Hematopoietic multipotent progenitor cell treated with erythropoietin and hydrocortisone succinate and interleukin-3 and kit ligand, for 6 days (in vitro differentiated cells): Measurements from ENCODE around the gene HPX.

Source experiments
- DNase-seq: peaks from one replicate; pipeline ENCODE4 v3.0.0-alpha.2; 2015

Gene HPX

DNA sequence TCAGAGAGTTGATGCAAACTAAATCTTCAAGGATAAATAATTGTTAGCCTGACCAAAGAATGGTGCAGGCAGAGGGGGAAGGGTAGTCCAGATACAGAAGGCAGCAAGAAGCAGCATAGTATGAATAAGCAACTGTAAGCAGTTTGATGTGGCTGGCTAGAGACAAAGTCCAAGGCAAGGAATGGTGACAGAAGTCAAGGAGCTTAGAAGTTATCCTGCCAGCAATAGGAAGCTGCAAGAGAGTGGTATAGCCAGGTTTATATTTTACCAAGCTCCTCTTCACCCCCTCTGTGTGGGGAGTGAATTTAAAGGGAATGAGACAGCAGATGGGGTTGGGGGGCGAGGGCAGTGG lies 18.3 kb upstream of the HPX start:
- no peak for DNase-seq

DNA sequence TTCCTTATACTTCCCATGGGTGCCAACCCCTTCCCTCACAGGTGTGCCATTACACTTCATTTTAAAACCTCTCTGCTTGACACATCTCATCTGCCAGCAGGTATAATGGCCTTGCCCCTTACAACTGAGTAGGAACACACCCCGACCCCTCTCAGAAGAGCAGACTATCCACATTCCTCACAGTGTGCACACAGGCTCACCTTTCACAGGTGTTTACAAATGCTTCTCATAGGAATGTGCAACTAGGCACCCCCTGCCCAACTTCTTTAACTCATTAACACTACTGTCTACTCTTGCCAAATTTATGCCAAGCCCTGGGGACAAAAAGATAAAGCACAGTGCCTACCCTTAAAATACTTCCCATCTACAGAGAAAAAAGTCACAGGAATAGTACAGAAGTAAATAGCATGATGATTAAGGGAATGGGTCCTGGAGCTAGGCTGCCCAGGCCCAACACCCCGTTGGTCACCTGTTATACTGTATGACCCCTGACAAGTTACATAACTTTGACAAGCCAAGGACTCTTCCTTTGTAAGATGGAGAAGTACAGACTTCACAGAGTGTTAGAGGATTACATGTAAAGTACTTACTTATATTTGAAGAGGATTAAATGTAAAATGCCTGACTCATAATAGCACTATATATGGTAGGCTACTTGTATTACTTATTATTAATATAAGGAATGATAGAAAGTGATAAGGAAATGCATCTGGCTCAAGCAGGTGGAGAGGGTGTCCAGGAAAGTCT lies 17.7 kb upstream of the HPX start:
- DNase-seq = no peak

DNA sequence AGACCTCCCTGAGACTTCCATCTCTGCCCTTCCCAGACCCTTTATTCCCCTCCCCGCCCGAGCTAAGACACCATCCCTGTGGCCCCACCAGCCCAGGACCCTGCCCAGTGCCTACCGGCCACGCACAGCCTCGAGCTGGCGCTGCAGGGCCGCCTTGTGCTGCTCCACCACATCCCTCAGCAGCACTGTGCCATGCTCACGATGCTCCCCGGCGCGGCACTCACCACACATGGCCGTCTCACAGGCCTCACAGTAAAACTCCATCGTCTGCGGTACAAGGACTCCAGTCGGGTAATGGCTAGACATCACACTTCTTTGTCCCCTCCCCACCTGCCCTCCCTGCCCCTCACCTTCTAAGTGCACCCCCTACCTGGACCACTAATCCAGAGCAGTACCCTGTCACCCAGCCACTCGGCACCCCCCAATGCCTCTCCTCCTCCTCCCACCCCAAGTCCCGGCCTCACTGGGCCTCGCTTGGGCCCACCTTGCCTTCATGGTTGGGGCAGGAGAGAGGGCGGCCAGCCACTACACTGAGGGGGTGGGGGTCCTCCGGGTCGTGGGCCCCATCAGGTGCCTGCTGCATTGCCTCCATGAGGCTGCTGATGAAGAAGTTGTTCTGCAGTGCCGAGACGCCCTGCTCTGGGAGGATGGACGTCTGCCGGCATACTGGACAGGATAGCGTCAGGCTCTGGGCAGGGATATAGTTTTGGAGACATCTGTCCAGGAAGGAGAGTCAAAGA lies 17.0 kb upstream of the HPX start:
- DNase-seq = no peak

DNA sequence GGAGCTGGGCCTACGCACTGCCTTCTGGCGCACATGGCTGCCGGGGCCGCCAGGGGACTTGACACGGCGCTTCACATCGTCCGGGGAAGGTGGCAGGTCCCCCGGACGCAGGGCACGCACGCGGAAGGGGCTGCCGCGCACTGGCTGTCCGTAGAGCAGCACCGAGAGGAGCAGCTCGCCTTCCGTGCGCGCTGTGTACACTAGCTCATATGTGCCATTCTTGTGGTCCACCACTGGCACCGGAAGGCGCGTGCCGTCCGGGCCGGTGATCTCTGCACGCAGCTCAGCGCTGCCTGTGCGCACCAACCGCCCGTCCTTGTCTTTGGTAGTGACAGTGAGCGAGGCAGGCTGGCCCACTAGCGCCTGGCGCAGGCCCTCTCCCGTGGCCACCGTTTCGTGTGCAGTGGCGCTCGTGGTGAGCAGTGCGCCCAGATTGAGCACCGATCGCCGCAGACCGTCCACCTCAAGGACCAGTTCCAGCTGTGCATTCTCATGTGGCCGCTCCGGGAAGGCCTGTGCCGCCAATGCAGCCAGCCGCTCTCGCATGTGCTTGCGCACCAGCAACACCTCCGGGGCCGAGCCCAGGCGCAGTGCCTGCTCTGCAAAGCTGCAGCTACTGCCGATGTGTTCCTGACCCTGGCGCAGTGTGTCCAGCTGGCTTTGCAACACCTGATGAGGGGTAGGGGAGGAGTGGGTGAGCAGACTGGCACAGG lies 15.7 kb upstream of the HPX start:
- DNase-seq = no peak

DNA sequence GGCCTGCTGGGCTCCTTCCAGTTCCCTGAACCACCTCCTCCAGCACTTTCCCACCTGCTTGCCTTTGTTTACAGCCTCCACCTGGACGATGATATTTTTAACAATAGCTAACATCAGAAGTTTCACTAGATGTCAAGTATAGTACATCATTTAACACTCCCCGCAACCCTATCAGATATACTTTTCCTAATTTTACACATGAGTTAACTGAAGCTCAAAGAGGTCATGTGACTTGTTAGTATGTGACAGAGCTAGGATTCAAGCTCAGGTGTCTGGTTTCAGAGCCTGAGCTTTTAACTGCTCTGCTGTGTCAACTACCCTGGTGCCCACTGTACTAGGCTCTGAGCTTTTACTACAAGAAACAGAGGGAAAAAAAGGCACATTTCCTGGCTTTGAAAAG lies 14.3 kb upstream of the HPX start:
- no peak for DNase-seq

- no peak for DNase-seq
Observed at GRCh38 chr11:6453152-6453551, 12.4 kb upstream of the HPX start.

DNA sequence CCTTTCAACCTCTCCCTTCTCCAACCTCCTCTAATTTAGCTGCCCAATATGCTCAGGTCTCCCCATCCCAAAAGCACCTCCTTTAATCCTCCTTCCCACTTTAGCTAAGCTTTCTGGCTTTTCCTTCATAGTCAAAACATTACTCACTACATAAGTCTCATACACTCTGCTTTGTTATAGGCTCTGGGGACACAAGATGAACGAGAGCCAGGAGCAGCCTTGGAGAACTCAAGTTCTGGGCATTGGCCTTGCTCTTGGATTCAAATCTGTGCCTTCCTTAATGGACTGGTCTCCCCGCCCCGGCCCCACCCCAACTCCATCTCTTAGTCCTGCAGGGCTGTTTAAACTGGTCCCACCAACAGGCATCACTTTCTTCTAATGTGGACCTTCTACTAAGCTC lies 11.4 kb upstream of the HPX start:
- DNase-seq = no peak

- no peak for DNase-seq
Observed at GRCh38 chr11:6448574-6448973, 7.8 kb upstream of the HPX start.

GRCh38 chr11:6443269-6444003 lies 2.6 kb upstream of the HPX start:
- DNase-seq = peak; percentile 76

DNA sequence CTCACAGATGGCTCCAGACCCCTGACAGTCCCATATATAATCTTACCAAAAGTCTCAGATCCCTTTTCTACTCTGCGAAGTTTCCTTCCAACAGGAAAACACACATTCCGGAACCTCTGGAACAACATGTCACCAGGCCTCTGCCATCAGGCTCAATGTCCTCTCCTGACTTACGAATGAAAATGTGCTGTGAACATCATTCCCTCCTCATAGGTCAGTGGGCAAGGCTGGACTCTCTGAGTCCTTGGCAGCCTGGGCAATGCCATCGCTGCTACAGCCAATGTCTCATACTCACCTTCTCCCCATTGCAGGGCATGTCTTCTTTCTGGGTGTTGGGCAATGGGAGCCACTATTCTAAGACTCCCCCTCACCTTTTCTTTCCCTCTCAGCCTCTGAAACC lies 1.7 kb upstream of the HPX start:
- no peak for DNase-seq

DNA sequence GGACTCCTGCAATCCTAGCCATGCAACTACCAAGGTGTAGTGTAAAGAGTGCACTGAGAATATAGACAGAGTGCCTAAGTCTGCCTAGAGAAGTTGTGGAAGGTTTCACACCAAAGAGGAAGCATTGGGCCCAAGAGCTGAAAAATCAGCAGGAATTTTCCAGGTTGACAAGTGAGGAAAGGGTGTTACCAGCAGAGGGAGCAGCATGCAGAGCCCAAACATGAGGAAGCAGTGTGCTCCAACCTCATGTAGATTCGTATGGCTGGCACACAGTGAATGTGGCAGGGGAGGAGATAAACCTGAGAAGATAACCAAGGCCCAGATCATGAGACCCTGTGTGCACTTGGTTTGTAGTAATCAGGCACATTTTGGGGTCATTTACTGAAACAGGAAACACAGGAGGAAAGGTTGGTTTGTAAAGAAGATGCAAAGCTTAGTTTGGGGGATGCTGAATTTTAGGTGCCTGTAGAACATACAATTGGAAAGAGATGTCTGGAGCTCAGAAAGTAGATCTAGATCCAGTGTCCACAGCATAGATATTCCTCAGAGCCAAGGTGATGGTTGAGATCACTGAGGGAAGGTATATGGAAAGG lies 1.7 kb downstream of the HPX start:
- peak; percentile 87 for DNase-seq

DNA sequence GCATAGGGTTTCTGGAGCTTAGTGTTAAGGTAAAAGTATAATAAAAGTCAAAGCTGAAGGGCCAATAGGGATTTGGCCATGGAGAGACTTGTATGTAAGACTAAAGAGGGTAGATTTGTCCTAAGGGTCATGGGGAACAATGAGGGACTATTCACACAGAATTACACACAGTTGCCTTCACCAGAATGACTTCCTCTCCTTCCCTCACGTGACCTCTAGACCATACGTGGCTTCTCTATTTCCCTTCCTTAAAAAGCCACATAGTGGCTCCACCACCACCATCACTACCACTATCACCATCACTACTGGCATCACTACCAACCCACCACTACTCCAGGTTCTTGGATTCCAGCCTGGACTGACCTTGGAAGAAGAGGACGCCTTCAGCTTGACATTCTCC lies 2.8 kb downstream of the HPX start:
- DNase-seq = peak; percentile 55

GRCh38 chr11:6437423-6437822 lies 3.4 kb downstream of the HPX start:
- DNase-seq = no peak

GRCh38 chr11:6433998-6434660 lies 6.7 kb downstream of the HPX start:
- no peak for DNase-seq

DNA sequence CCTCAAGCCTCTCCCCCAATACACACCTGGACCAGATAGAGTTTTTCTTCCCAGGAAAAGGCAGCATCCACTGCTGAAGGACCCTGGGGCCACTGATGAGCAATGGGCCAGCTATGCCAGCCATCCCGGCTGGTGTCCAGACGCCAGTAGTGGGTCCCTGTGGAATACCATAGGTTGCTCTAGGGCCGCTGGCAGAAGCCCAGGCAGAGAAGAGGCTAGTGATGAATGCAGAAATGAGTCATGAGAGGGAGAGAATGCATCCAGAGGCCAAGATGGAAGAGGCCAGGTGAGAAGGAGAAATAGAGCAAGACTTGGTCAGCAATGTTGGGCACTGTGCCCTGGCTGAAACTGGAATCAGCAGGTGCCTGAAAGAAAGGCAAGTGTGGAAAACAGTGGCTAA lies 8.9 kb downstream of the HPX start:
- no peak for DNase-seq

DNA sequence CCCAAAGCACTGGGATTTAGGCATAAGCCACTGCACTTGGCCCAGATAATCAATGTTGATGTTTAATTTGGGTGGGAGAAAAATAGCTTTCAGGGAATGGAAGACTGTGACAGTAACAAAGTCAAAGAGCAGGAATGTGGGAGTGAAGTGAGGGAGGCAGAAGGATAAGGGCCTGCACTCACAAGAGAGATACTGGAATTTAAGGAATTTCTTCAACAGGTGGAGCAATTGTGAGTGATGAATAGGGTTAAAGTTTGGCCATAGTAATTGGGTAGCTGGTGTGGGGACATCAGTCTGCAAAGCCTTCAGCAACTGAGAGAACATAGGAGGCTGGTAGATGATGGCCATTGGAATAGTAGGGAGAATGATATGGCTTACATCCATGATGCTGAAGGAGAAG lies 13.3 kb downstream of the HPX start:
- DNase-seq = no peak

GRCh38 chr11:6420677-6421076 lies 20.1 kb downstream of the HPX start:
- DNase-seq = no peak

DNA sequence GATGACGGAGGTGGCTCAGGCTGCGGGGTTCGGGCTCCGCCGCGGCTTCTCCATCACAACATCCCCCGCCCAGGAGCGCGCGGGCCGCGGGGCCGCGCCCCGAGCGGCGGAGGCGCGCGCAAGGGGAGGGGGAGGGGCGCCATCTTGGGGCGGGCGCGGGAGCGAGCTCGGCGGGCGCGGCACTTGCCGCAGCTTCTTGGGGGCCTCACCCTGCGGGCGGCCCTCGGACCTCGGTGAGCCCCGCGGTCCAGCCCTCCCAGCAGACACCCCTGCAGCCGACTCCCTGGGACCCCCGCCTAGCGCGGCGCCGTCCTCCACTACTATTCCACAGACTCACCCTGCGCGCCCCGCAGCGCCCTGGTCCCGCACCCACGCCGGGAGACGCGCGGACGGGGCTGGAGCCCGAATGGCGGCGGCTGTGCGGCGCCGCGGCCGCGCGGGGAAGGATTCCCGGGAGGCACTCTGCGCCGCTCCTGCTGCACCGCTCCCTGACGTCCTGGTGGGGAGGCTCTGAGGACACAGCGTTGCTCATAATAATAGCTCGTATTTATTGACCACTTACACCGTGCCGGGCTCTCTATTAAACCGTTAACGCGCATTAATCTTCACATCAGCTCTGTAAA lies 21.7 kb downstream of the HPX start, which contains the start of gene APBB1:
TSS of gene APBB1 (minus strand) at position 86 of the 623 bp plus-strand sequence. CDS start 7,747 bp downstream, outside the sequence.
- peak; percentile 61 for DNase-seq

- no peak for DNase-seq
Observed at GRCh38 chr11:6418557-6419008, 22.2 kb downstream of the HPX start.

DNA sequence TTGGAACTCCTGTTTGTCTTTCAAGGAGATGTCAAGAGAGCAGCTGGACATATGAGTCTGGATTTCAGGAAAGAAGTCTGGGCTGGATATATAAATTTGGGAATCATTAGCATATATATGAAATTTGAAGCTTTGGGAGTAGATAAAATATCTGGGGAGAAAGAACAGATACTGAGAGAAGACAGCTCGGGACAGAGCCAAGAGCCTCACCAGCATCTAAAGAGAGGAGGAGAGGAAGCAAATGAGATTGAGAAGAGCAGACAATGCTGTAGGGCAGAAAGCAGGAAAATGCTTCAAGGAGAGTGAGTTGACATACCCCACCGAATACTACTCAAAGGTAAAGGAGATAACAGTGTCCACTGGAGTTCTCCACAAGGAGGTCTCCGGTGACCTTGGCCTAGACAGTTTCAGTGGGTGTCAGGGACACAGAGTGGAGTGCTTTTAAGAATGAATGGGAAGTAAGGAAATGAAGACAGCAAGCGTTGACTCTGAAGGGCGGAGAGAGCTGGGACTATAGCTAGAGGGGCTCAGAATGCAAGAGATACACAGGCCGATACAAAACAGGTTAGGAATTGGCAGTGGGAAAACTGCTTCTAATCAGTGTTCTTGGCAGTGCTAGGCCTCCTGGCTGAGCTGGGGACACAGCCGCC lies 22.8 kb downstream of the HPX start:
- DNase-seq = no peak

GRCh38 chr11:6415797-6416196 lies 25.0 kb downstream of the HPX start:
- no peak for DNase-seq
